Kidney tubule cell (primary cell): ENCODE measurements around the gene SORBS2.

Experiments used
- DNase-seq: peaks from one replicate; pipeline ENCODE4 v3.0.0-alpha.2; 2018; ENCODE audit warnings: low spot score

Gene SORBS2

GRCh38 chr4:185805262-185805802, 6.7 kb downstream of the SORBS2 start:
- DNase-seq: no peak

GRCh38 chr4:185803022-185803421, 9.0 kb downstream of the SORBS2 start:
- no peak for DNase-seq

- no peak for DNase-seq
Observed at GRCh38 chr4:185801471-185801870, 10.5 kb downstream of the SORBS2 start.

- no peak for DNase-seq
Observed at GRCh38 chr4:185800266-185800945, 11.6 kb downstream of the SORBS2 start.

GRCh38 chr4:185799442-185799841, 12.6 kb downstream of the SORBS2 start:
- no peak for DNase-seq

- DNase-seq: no peak
Observed at GRCh38 chr4:185797596-185798338, 14.2 kb downstream of the SORBS2 start.

GRCh38 chr4:185797018-185797417, 15.0 kb downstream of the SORBS2 start:
- no peak for DNase-seq

- DNase-seq: no peak
Observed at GRCh38 chr4:185796176-185796575, 15.8 kb downstream of the SORBS2 start.

- DNase-seq: peak; percentile 70
Observed at GRCh38 chr4:185794637-185795036, 17.4 kb downstream of the SORBS2 start.

GRCh38 chr4:185793716-185794115, 18.3 kb downstream of the SORBS2 start:
- DNase-seq: no peak

- no peak for DNase-seq
Observed at GRCh38 chr4:185793116-185793485, 18.9 kb downstream of the SORBS2 start.

- DNase-seq: peak; percentile 88
Observed at GRCh38 chr4:185792384-185793115, 19.4 kb downstream of the SORBS2 start.

GRCh38 chr4:185787926-185788679, 23.9 kb downstream of the SORBS2 start:
- no peak for DNase-seq

- no peak for DNase-seq
Observed at GRCh38 chr4:185786422-185786821, 25.6 kb downstream of the SORBS2 start.

GRCh38 chr4:185783574-185783973, 28.4 kb downstream of the SORBS2 start:
- DNase-seq: no peak

- peak; percentile 88 for DNase-seq
Observed at GRCh38 chr4:185782523-185782922, 29.5 kb downstream of the SORBS2 start.

GRCh38 chr4:185781555-185782215, 30.3 kb downstream of the SORBS2 start:
- peak; percentile 74 for DNase-seq

- no peak for DNase-seq
Observed at GRCh38 chr4:185780472-185780871, 31.5 kb downstream of the SORBS2 start.

GRCh38 chr4:185779517-185779916, 32.5 kb downstream of the SORBS2 start:
- DNase-seq: peak; percentile 64

GRCh38 chr4:185778307-185778706, 33.7 kb downstream of the SORBS2 start:
- DNase-seq: no peak

- DNase-seq: peak; percentile 35
Observed at GRCh38 chr4:185775792-185776555, 36.0 kb downstream of the SORBS2 start.
